SJSA1 (cell line): ENCODE measurements around the gene FOXN4. TPM values are rescaled to one million over a fixed set of nuclear protein-coding genes. Genes with fewer than 3 reads are reported as not detected.
"Not testable (repeated sequence)": the region's sequence is repeated elsewhere in the genome, so short reads cannot be mapped to it uniquely, and the experiment has no call there.

Experiments
- DNase-seq, 2 experiments: peaks; one replicate each; pipeline ENCODE4 v3.0.0-alpha.2; 2015 to 2020; ENCODE audit warnings: low spot score in 2 of 2, low read depth in 1 of 2
- H3K27ac ChIP-seq: fragments of 250-450 bp; sonication (Bioruptor Pico); 2 replicates; pipeline ENCODE4 v1.5.1; 2020; ENCODE audit warnings: mild to moderate bottlenecking, moderate library complexity
- H3K27me3 ChIP-seq: fragments of 250-450 bp; sonication (Bioruptor Pico); replicated peaks from 2 replicates; pipeline ENCODE4 v1.5.1; 2020; ENCODE audit warnings: mild to moderate bottlenecking, moderate library complexity
- H3K36me3 ChIP-seq: fragments of 250-450 bp; sonication (Bioruptor Pico); 2 replicates; pipeline ENCODE4 v1.5.1; 2020; ENCODE audit warnings: mild to moderate bottlenecking
- H3K4me1 ChIP-seq: fragments of 250-450 bp; sonication (Bioruptor Pico); replicated peaks from 2 replicates; pipeline ENCODE4 v1.6.1; 2021; ENCODE audit warnings: mild to moderate bottlenecking
- H3K4me3 ChIP-seq: fragments of 250-450 bp; sonication (Bioruptor Pico); 2 replicates; pipeline ENCODE4 v1.5.1; 2020; ENCODE audit warnings: mild to moderate bottlenecking
- H3K9me3 ChIP-seq: fragments of 250-450 bp; sonication (Bioruptor Pico); replicated peaks from 2 replicates; pipeline ENCODE4 v1.5.1; 2020; ENCODE audit warnings: mild to moderate bottlenecking
- total RNA-seq: library from RNA; depleted of rRNA; stranded (reverse); fragments of >200 nt; shearing (Covaris generic); gene quantifications from 2 replicates; pipeline ENCODE4 v1.2.3, GENCODE V29; 2014

Gene FOXN4
- total RNA-seq, 1 experiment from 2014 or later, result not detected

DNA sequence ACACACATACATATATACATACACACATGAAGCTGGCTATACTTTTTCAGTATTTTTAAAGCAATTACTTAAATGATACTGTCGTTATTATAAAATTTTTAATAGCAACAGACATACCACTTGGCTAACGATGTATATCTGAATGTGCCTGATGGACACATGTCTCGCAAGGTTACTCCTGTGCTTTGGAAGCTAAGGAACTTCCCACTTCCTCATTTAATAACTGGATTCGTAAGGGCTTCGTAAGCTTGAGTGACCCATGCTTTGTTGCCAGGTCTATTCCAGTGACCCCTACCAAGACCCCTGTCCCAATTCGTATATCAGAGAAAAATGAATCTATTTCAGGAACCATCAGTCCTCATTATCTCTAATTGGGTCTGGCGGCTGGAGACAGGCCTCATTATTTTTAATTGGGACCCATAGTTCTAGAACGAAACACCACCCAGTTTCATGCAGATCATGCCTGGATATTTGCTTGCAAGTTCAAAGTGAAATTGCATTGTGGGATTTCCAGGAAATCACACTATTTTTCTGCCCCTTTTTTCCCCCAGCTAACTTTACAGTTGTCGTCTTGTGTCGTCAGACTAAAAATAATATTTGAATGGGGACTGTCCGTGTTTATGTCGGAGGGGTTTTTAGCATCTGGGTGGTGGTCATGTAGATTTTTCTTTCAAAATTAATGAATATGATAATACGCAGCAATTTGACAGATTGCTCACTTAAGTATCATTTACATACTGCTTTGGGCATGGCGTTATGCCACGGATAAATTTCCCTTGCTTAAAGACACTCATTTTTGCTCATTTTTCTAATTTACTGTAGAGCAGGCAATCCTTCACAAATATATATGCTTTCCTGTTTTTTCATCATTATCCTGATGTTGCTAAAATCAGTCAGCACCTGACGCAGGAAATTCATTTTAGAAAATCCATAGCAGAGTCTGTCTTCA is 21.5 kb upstream of the FOXN4 start:
- Histone ChIP-seq H3K9me3 (no peaks in the 10 kb centered on the region), H3K27me3 (peaks cover 37% of the 10 kb centered on the region), H3K4me3 (no peak overlapping the region), H3K4me1 (no peaks in the 10 kb centered on the region), H3K36me3 (no peaks in the 10 kb centered on the region), H3K27ac (no peak overlapping the region)
- DNase-seq, result no peak

DNA sequence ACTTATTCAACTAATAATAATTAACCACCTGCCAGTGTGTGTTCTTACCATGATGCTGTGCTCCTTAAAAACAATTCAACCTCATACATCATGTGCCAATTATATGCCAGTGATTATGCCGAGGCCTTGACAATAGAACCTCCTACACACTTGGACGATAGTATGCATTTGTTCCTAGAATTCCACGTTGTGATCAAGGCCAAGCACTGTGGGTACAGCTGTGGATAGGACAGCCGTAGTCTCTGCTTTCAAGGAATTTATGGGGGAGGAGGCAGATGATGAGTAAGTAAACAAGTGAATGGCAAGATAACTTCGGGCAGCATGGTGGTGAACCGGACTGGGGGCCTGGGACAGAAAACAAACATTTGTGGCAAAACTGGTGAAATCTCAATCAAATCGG is 20.6 kb upstream of the FOXN4 start:
- no peak for DNase-seq
- Histone ChIP-seq H3K9me3 (no peaks in the 10 kb centered on the region), H3K4me3 (no peak overlapping the region), H3K27ac (no peak overlapping the region), H3K36me3 (no peaks in the 10 kb centered on the region), H3K27me3 (peaks cover 42% of the 10 kb centered on the region), H3K4me1 (no peaks in the 10 kb centered on the region)

DNA sequence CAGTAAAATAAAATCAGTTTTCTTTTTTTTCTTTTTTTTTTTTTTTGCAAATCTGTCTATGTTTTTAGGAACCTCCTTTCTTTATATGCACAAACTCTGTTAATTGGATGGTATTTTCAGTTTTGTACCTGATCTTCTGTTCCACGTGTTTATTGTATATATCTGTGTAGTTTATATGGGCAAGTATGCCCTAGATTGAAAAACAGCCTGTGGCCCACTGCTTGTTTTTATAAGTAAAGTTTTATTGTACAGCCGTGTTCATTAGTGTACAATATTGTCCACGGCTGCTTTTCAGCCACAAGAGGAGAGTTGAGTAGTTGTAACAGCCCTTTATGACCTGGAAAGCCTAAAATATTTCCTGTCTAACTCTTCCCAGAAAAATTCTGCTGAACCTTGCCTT is 19.9 kb upstream of the FOXN4 start:
- Histone ChIP-seq H3K9me3 (no peaks in the 10 kb centered on the region), H3K4me3 (no peak overlapping the region), H3K27ac (no peak overlapping the region), H3K36me3 (no peaks in the 10 kb centered on the region), H3K4me1 (no peaks in the 10 kb centered on the region), H3K27me3 (peaks cover 42% of the 10 kb centered on the region)
- DNase-seq, result no peak

DNA sequence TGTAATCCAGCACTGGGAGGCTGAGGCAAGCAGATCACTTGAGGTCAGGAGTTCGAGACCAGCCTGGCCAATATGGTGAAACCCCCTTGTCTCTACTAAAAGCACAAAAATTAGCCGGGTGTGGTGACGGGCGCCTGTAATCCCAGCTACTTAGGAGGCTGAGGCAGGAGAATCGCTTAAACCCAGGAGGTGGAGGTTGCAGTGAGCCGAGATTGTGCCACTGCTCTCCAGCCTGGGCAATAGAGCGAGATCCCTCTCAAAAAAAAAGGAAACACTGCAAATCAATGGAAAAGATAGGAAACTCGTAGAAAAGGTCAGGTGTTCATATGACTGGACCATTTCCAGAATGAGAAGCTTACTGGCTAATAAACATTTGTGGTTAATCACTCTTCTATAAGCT is 12.2 kb upstream of the FOXN4 start:
- H3K36me3 ChIP-seq, H3K9me3 ChIP-seq, H3K4me3 ChIP-seq, DNase-seq, H3K27ac ChIP-seq, H3K4me1 ChIP-seq: not testable (repeated sequence)
- H3K27me3 ChIP-seq, result peaks cover 33% of the 10 kb centered on the region

DNA sequence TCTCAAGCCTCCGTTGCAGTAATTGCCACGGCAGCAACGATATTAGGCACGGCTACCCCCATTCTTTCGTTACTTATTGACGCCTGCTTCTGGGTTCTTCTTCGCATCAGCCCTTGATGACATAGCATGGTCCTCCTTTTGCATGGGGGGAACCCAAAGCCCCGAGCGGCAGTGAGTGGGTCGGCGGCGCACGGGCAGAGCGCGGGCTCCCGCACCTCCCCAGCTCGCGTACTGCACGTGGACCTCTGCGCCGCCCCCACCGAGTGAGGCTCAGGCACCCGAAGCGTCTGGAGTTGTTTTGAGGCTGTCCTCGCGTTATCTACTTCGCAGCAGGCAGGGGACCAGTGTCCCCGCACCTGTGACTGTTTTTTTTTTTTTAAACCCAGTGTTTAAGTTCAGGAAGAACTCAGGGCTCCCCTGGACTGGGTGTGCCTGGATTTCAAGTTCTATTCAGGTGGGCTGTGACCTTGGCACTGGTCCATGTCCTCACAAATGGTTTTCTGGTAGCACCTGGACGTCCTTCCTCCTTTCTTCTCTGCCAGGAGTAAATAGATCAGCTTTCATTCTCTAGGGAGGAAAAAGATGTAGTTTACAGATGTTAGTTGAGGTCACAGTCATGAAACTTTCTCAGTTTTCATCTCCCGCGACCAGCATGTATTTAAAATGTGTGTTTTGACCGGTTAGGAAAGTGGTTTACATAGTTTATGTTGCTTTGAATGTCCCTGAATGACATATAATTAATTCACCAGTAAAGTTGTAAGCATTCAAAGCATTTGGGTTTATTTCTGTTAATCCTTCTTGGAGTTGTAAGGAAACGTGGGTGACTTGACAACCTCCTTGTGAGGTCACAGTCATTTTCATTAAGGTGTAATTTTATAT is 1.4 kb upstream of the FOXN4 start:
- Histone ChIP-seq H3K4me3 (no peak overlapping the region), H3K36me3 (no peaks in the 10 kb centered on the region), H3K27me3 (peaks cover 60% of the 10 kb centered on the region), H3K27ac (no peak overlapping the region), H3K4me1 (peaks cover 4% of the 10 kb centered on the region; the same call in 1 of the 2 replicates), H3K9me3 (no peaks in the 10 kb centered on the region)
- peak in 1 of 2 experiments; percentile 2 for DNase-seq

DNA sequence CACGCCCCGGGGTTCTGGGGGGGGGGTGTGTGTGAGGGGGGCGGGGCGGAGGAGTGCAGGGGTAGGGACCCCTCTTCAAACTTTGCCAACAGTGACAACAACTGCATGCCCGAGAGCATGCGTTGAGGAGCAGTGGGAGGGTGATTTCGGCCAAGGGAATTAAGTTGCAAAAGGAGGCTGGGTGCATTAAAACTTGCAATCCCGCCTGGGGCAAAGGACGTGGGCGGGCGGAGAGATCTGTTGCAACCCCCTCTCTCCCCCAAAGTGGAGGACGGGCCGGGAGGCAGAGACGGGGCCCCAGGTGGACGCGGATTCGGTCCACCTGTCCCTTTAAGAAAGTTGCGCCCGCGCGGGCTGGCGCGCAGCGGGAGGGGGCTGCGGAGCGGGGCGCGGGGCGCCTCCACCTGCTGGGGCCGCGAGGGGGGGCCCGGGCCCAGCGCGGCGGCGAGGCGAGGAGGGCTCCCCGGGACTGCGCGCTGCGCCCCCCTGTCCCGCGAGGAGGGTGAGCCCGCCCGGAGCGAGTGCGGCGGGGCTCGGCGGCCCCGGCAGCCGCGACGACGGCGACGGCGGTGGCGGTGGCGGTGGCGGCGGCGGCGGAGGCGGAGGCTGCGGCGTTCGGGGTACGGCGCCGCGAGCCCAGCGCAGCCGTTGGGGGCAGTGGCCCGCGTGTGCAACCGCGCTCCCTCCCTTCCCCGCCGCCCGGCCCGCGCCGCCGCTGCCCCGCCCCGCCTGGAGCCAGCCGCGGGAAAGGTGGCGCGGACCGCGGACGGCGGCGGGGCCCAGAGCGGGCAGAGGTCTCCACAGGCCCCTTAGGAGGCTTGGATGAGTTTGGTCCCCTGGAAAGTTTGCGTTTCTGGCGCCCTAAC is 530 bp upstream of the FOXN4 start:
- Histone ChIP-seq H3K27me3 (peaks cover 63% of the 10 kb centered on the region), H3K27ac (no peak overlapping the region), H3K36me3 (no peaks in the 10 kb centered on the region), H3K4me3 (no peak overlapping the region), H3K4me1 (peaks cover 4% of the 10 kb centered on the region; the same call in 1 of the 2 replicates), H3K9me3 (no peaks in the 10 kb centered on the region)
- no peak for DNase-seq

DNA sequence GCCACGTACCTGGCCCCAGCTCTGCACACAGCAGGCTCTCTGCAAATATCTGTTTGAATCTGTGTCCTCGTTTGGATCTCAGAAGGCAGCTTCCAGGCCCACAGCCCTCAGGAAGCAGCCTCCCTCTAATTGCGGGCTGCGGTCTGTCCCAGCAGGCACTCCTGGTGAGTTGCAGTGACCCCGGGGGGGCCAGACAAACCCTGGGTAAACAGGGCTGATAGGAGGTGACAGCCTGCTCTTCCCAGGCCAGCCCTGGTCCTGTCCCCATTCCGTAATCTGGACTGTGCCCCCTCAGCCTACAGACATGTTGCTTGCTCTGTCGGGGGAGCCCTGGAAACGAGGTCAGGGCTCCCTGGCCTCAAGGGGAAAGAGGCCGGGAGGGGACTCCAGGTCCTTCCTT is 2.0 kb downstream of the FOXN4 start:
- Histone ChIP-seq H3K27me3 (peaks cover 62% of the 10 kb centered on the region), H3K36me3 (no peaks in the 10 kb centered on the region), H3K27ac (no peak overlapping the region), H3K4me3 (no peak overlapping the region), H3K9me3 (no peaks in the 10 kb centered on the region), H3K4me1 (peaks cover 4% of the 10 kb centered on the region; the same call in 1 of the 2 replicates)
- DNase-seq, result no peak

DNA sequence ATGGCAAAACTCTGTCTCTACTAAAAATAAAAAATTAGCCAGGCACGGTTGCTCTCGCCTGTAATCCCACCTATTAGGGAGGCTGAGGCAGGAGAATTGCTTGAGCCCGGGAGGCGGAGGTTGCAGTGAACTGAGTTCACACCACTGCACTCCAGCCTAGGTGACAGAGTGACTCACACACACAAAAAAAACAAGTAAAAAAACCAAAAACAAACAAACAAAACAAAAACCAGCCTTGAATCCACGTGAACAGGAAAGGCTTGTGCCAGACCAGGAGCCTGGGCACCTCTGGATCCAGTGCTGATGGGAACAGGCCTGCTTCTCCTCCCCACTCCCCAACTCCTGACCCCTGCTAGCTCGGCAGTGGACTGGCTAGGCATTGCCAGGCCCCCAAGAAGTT is 3.5 kb downstream of the FOXN4 start:
- Histone ChIP-seq H3K27me3 (peaks cover 47% of the 10 kb centered on the region), H3K36me3 (no peaks in the 10 kb centered on the region), H3K27ac (no peak overlapping the region), H3K9me3 (no peaks in the 10 kb centered on the region), H3K4me3 (no peak overlapping the region), H3K4me1 (peaks cover 4% of the 10 kb centered on the region; the same call in 1 of the 2 replicates)
- DNase-seq, result no peak

DNA sequence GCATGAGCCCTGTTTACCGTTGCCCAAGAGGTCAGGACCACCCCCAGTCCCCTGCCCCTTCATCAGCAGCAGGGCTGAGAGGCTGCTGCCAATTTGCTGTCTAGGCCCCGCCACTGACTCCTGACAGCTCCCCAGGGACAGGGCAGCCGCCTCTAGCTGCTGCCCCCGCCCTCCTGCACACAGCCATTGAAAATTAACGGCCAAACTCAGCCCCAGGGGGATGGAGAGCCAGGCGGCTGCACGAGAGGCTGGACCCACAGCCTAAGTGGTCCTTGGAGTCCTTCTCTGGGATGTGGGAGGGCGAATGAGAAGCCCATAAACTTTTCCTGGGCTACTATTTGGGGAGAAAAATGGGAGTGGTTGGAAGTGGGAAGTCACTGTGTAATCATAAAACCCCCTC is 4.6 kb downstream of the FOXN4 start:
- Histone ChIP-seq H3K27me3 (peaks cover 40% of the 10 kb centered on the region), H3K9me3 (no peaks in the 10 kb centered on the region), H3K4me1 (no peaks in the 10 kb centered on the region; the same call in 1 of the 2 replicates), H3K36me3 (no peaks in the 10 kb centered on the region), H3K27ac (no peak overlapping the region), H3K4me3 (no peak overlapping the region)
- no peak for DNase-seq

DNA sequence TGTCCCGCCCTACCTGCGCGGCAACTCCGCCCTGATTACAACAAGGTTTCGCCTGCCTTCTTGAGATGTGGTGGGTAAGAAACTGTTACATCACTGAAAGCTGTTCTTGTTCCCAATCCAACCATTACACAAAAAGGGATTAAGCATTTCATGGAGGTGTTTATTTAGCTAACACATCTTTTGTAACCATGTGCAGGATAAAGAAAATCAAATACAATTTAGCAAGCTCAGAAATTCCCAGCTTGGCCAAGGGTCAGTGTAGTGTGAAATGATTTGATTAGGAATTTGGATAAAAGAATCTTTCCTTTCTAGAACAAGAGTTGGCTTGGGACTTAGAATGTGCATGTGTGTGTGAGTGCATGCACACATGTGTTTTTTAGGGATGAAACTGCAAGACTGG is 6.3 kb downstream of the FOXN4 start:
- H3K36me3 ChIP-seq, result no peaks in the 10 kb centered on the region
- H3K4me1 ChIP-seq, result no peaks in the 10 kb centered on the region
- H3K27ac ChIP-seq, result no peak overlapping the region
- no peak overlapping the region for H3K4me3 ChIP-seq
- H3K9me3 ChIP-seq, result no peaks in the 10 kb centered on the region
- DNase-seq, result no peak
- H3K27me3 ChIP-seq, result peaks cover 29% of the 10 kb centered on the region

DNA sequence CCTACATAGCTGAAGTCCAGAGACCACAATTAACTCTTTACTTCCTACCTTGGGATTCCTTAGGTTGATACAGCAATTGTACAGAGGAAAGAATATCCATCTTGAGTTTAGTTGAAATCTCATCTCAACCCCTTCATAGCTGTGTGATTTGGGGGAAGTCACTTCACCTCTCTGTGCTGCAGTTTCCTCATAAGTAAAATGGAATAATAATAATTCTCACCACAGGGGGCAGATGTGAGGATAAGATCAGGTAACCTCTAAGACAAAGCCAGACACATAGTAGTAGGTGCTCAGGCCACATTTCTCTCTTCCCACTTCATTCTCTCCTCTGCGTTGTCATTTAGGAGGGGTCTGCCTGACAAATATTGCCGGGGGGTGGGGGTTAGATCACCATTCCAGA is 6.7 kb downstream of the FOXN4 start:
- no peaks in the 10 kb centered on the region for H3K9me3 ChIP-seq
- H3K4me1 ChIP-seq, result no peaks in the 10 kb centered on the region
- H3K27me3 ChIP-seq, result peaks cover 27% of the 10 kb centered on the region
- no peaks in the 10 kb centered on the region for H3K36me3 ChIP-seq
- DNase-seq, result no peak
- H3K27ac ChIP-seq, result no peak overlapping the region
- no peak overlapping the region for H3K4me3 ChIP-seq

DNA sequence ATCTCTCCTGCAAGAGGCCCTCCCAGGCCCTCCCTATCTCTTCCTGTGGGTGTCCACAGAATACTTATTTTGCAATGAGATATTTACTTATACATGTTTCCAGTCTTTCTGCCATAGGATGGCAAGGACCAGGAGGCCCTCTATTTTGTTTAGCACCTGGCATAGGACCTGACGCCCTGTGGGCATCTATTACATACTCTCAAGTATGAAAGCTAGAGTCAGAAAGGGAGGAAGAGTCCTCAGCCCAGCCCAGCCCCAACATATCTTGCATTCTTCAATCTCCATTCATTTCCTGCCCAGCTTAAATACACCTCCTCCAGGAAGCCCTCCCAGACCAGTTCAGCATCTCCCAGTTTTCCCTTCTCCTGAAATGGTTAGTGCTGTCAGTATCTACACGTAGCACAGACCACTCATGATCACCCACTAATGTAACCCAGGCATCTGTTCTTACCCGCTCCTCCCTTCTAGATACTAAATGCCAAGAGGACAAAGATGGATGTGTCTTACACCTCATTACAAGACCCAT is 7.4 kb downstream of the FOXN4 start:
- peaks cover 20% of the 10 kb centered on the region for H3K27me3 ChIP-seq
- DNase-seq, result no peak
- H3K4me3 ChIP-seq, result no peak overlapping the region
- H3K36me3 ChIP-seq, result no peaks in the 10 kb centered on the region
- H3K4me1 ChIP-seq, result no peaks in the 10 kb centered on the region
- no peaks in the 10 kb centered on the region for H3K9me3 ChIP-seq
- H3K27ac ChIP-seq, result no peak overlapping the region

DNA sequence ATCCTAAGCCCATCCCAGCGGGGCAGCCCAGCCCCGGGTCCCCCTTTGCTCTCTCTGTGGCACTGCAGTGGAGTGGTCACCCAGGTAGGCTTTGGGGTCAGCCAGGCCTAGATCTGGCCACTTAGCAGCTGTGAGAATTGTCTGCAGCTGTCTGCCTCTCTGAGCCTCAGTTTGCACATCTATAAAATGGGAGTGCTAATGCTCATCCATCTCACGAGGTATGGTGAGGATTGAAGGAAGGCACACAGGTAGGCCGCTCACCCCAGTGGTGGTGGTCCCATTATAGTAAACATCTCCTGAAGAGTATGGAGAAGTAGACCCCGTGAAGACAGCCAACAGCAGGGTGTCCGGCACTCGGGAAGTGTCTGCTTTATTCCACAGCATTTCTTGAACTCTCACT is 9.2 kb downstream of the FOXN4 start:
- Histone ChIP-seq H3K27ac (no peak overlapping the region), H3K4me3 (no peak overlapping the region), H3K36me3 (no peaks in the 10 kb centered on the region), H3K9me3 (no peaks in the 10 kb centered on the region), H3K27me3 (peaks cover 14% of the 10 kb centered on the region), H3K4me1 (no peaks in the 10 kb centered on the region)
- DNase-seq, result no peak
